Erythroblast (primary cell): ENCODE measurements around the gene UQCRC2.

Experiments used
- GATA1 ChIP-seq: IDR thresholded peaks from 2 replicates; pipeline ENCODE4 v1.6.1; 2011; ENCODE audit warnings: low read depth, mild to moderate bottlenecking, control low read depth, low read length, moderate library complexity
- POLR2A ChIP-seq: IDR thresholded peaks from 2 replicates; pipeline ENCODE4 v1.6.1; 2011; ENCODE audit warnings: mild to moderate bottlenecking, low read length

GRCh38 chr16:22010902-22011301, 57.7 kb downstream of the UQCRC2 start:
- no peak for TF ChIP-seq POLR2A
- no peak for TF ChIP-seq GATA1
